ENCODE measurements around the gene GLB1L.

- TF ChIP-seq TAF1 (IDR thresholded peaks at IDR 0.05; ENCODE audit: borderline replicate concordance, low read depth, low read length) (no peak), POLR2A (IDR thresholded peaks at IDR 0.05; ENCODE audit: low read depth, low read length) (no peak)
Observed at GRCh38 chr2:219246559-219246958, 1.3 kb upstream of the GLB1L start.
